Skeletal muscle satellite cell (primary cell): ENCODE results near the gene GABRP.
"Not testable (repeated sequence)": the region's sequence is repeated elsewhere in the genome, so short reads cannot be mapped to it uniquely, and the experiment has no call there.

ENCODE experiments used
- H3K27me3 ChIP-seq: 2 replicates; pipeline ENCODE4 v1.7.0; 2013; ENCODE audit warnings: low read length; ENCODE audit not compliant: control insufficient read depth, insufficient read depth
- H3K36me3 ChIP-seq: 2 replicates; pipeline ENCODE4 v1.7.0; 2013; ENCODE audit warnings: mild to moderate bottlenecking, control low read depth, low read length; ENCODE audit not compliant: insufficient read depth
- H3K4me1 ChIP-seq: 2 replicates; pipeline ENCODE4 v1.7.0; 2013; ENCODE audit warnings: low read length; ENCODE audit not compliant: control insufficient read depth, insufficient read depth
- H3K4me2 ChIP-seq: 2 replicates; pipeline ENCODE4 v1.7.0; 2013; ENCODE audit warnings: mild to moderate bottlenecking, low read length
- H3K4me3 ChIP-seq: 2 replicates; pipeline ENCODE4 v1.7.0; 2013; ENCODE audit warnings: low read length
- H3K9ac ChIP-seq: 2 replicates; pipeline ENCODE4 v1.7.0; 2013; ENCODE audit warnings: mild to moderate bottlenecking, low read depth, low read length, moderate library complexity
- H3K9me3 ChIP-seq: replicated peaks from 2 replicates; pipeline ENCODE4 v1.7.0; 2013; ENCODE audit warnings: mild to moderate bottlenecking, control low read depth, low read length

Gene GABRP

GRCh38 chr5:170757182-170757601 is 26.3 kb upstream of the GABRP start:
- no peaks in the 10 kb centered on the region for H3K27me3 ChIP-seq
- H3K9me3 ChIP-seq, result no peaks in the 10 kb centered on the region
- no peaks in the 10 kb centered on the region for H3K4me1 ChIP-seq
- H3K9ac ChIP-seq, result no peak overlapping the region
- no peak overlapping the region for H3K4me3 ChIP-seq
- no peaks in the 10 kb centered on the region for H3K36me3 ChIP-seq
- no peak overlapping the region for H3K4me2 ChIP-seq

- H3K9me3 ChIP-seq, result no peaks in the 10 kb centered on the region
Measured at GRCh38 chr5:170757669-170758068, 25.9 kb upstream of the GABRP start.

GRCh38 chr5:170758481-170758880 is 25.0 kb upstream of the GABRP start:
- no peaks in the 10 kb centered on the region for H3K9me3 ChIP-seq
- H3K4me1 ChIP-seq, result no peaks in the 10 kb centered on the region
- H3K9ac ChIP-seq, result no peak overlapping the region
- H3K4me3 ChIP-seq, result no peak overlapping the region
- H3K4me2 ChIP-seq, result no peak overlapping the region
- H3K27me3 ChIP-seq, result no peaks in the 10 kb centered on the region
- no peaks in the 10 kb centered on the region for H3K36me3 ChIP-seq

More at GRCh38 chr5:170757669-170758068, 25.9 kb upstream of the GABRP start:
- Histone ChIP-seq H3K27me3 (no peaks in the 10 kb centered on the region), H3K4me2 (no peak overlapping the region), H3K4me1 (no peaks in the 10 kb centered on the region), H3K4me3 (no peak overlapping the region), H3K9ac (no peak overlapping the region), H3K36me3 (no peaks in the 10 kb centered on the region)

GRCh38 chr5:170760113-170760512 is 23.4 kb upstream of the GABRP start:
- H3K27me3 ChIP-seq, result no peaks in the 10 kb centered on the region
- no peak overlapping the region for H3K4me2 ChIP-seq
- no peaks in the 10 kb centered on the region for H3K4me1 ChIP-seq
- H3K4me3 ChIP-seq, result no peak overlapping the region
- no peak overlapping the region for H3K9ac ChIP-seq
- no peaks in the 10 kb centered on the region for H3K9me3 ChIP-seq
- H3K36me3 ChIP-seq, result no peaks in the 10 kb centered on the region

- no peak overlapping the region for H3K4me3 ChIP-seq
- no peaks in the 10 kb centered on the region for H3K9me3 ChIP-seq
- H3K9ac ChIP-seq, result no peak overlapping the region
- no peaks in the 10 kb centered on the region for H3K4me1 ChIP-seq
- H3K36me3 ChIP-seq, result no peaks in the 10 kb centered on the region
- no peaks in the 10 kb centered on the region for H3K27me3 ChIP-seq
- H3K4me2 ChIP-seq, result no peak overlapping the region
Measured at GRCh38 chr5:170761048-170761707, 22.3 kb upstream of the GABRP start.

- no peaks in the 10 kb centered on the region for H3K9me3 ChIP-seq
- no peaks in the 10 kb centered on the region for H3K36me3 ChIP-seq
- no peak overlapping the region for H3K4me3 ChIP-seq
- no peak overlapping the region for H3K4me2 ChIP-seq
- H3K27me3 ChIP-seq, result no peaks in the 10 kb centered on the region
- H3K4me1 ChIP-seq, result no peaks in the 10 kb centered on the region
- no peak overlapping the region for H3K9ac ChIP-seq
Measured at GRCh38 chr5:170761708-170762066, 21.8 kb upstream of the GABRP start.

- H3K9ac ChIP-seq, H3K9me3 ChIP-seq, H3K4me3 ChIP-seq, H3K36me3 ChIP-seq, H3K4me1 ChIP-seq, H3K27me3 ChIP-seq, H3K4me2 ChIP-seq: not testable (repeated sequence)
Measured at GRCh38 chr5:170762298-170762697, 21.2 kb upstream of the GABRP start.

- not testable (repeated sequence) for H3K4me1 ChIP-seq, H3K9me3 ChIP-seq, H3K36me3 ChIP-seq, H3K9ac ChIP-seq, H3K4me3 ChIP-seq, H3K4me2 ChIP-seq
- H3K27me3 ChIP-seq, result peaks cover 11% of the 10 kb centered on the region
Measured at GRCh38 chr5:170765868-170766267, 17.7 kb upstream of the GABRP start.

- Histone ChIP-seq H3K4me3 (no peak overlapping the region), H3K36me3 (no peaks in the 10 kb centered on the region), H3K9me3 (no peaks in the 10 kb centered on the region), H3K4me2 (no peak overlapping the region), H3K4me1 (no peaks in the 10 kb centered on the region), H3K27me3 (peaks cover 11% of the 10 kb centered on the region), H3K9ac (no peak overlapping the region)
Measured at GRCh38 chr5:170769246-170769645, 14.3 kb upstream of the GABRP start.

- H3K4me2 ChIP-seq, result no peak overlapping the region
- no peaks in the 10 kb centered on the region for H3K4me1 ChIP-seq
- H3K27me3 ChIP-seq, result peaks cover 11% of the 10 kb centered on the region
- H3K9me3 ChIP-seq, result no peaks in the 10 kb centered on the region
- H3K36me3 ChIP-seq, result no peaks in the 10 kb centered on the region
- H3K9ac ChIP-seq, result no peak overlapping the region
- no peak overlapping the region for H3K4me3 ChIP-seq
Measured at GRCh38 chr5:170769898-170770416, 13.6 kb upstream of the GABRP start.

GRCh38 chr5:170771496-170771895 is 12.0 kb upstream of the GABRP start:
- no peak overlapping the region for H3K4me3 ChIP-seq
- H3K4me2 ChIP-seq, result no peak overlapping the region
- H3K36me3 ChIP-seq, result no peaks in the 10 kb centered on the region
- H3K4me1 ChIP-seq, result no peaks in the 10 kb centered on the region
- no peak overlapping the region for H3K9ac ChIP-seq
- H3K27me3 ChIP-seq, result peaks cover 11% of the 10 kb centered on the region
- no peaks in the 10 kb centered on the region for H3K9me3 ChIP-seq
